Measurements from ENCODE around the gene JAK3.
A peak's percentile ranks its signal among the peaks of the same experiment; 100 is the strongest.

Gene JAK3

DNA sequence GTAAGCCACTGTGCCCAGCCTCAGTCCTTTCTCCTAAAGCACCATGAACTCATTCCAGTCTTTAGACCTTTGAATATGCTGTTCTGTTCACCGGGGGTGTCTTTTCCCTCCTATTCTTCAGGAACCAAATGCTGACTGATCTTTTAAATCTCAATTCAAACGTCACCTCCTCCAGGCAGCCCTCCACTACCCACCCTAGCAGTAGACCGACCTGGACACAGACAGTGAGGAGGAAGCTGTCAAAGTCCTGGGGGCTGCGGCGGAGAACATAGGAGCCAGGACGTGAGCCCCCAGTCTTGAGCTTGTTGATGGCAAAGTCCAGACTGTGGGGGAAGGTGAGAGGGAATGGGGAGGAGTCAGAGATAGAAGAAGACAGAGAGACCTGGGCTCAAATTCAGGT lies 7.8 kb downstream of the JAK3 start:
- no peak for DNase-seq (ENCODE audit: low spot score)

DNA sequence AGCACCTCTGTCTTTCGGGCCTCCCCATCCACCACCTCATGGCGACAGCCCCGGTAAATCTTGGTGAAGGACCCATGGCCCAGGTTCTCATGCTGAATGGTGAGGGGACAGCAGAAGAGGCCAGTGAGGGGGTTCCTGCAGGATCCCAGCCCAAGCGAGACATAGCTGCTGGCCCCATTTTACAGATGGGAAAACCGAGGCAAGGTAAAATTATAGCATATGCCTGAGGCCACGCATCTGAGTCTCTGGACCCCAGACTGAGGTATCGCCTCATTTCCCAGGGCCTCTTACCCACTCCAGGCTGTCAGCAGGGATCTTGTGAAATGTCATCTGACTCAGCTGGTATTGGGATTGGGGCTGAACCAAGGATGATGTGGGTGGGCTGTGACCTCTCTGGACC lies 9.8 kb downstream of the JAK3 start:
- no peak for DNase-seq (ENCODE audit: low spot score)

DNA sequence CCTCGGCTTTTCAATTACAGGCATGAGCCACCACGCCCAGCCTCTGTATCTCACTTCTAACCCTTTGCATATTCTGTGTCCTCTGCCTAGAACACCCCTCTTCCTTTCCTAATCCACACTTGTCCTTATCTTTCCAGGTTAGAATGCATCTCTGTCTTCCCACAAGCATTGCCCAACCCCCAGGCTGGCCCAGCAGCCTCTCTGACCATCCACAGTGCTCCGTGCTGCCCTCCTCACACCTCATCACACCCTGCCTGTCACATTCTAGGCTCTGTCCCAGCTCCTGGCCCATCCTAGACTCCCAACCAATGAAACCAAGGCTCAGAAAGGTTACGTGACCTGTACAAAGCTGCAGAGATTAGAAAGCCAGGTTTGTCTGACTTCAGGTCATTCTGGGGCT lies 11.3 kb downstream of the JAK3 start:
- DNase-seq (ENCODE audit: low spot score) = no peak

DNA sequence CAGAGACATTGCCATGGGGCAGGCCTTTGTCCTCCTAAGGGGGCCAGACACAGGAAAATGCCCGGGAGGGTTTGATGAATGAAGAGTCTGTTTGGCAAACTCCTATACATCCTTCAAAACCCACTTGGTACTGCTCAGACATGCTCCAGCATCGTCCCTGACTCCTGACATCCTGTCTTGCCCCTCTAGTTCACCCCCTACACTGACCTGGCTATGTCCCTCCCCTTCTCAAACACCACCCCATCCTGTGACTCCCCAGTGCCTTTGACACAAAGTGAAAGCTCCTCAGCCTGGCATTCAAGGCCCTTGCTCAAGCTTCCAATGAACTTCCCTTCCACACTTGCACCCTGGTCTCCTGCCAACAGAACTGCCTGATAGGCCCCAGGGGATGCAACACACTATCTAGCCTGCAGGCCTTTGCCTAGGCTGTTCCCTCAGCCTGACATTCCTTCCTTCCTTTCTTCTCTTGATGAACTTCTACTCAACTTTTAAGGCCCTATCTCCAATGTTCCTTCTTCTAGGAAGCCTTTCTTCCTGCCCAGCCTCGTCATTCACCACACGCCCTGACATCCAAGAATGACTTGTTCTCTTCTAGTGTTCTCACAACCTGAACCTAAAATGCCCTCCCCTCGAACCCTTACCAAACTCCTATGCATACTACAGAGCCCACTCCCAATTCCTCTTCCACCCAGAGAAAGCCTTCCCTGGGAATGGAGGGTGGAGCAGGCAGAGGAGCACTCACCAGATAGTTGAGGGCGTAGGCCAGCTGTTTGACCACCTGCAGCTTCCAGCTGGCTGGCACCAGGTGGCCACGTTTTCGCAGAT lies 12.4 kb downstream of the JAK3 start:
- DNase-seq (ENCODE audit: low spot score) = no peak

DNA sequence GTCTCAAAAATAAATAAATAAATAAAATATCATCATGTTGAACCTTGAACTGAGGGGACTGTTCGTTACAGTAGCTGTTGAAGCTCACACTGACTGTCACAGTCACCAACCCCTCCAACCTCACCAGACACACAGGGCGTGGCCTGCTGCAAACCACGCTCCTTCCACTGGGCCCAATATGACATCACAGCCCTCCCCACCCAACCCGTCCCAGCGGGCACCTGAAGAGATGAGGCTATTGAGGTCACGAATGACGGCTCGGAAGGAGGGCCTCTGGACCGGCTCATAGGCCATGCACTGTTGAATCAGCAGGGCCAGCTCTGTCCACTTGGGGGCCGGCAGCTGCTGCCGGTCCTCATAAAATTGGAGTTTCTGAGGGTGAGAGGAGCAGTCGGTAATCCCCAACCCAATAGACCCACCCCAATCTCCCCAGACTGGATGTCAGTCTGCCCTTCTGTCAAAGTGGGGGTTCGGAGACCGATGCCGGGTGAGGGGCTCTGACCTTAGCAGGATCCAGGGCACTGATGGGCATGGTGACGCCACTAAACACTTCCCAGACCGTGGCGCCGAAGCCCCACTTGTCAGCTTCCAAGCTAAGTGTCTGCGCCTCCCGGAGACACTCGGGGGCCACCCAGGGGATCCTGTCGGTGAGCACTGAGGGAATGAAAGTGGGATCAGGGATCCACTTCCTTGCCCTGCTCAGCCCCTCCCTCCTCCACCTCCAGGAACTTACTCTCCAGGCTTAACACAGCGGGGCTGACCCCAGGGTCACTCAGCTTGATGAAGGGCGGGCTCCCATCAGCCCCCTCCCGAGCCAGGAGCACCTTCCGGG lies 13.2 kb downstream of the JAK3 start:
- no peak for DNase-seq (ENCODE audit: low spot score)

DNA sequence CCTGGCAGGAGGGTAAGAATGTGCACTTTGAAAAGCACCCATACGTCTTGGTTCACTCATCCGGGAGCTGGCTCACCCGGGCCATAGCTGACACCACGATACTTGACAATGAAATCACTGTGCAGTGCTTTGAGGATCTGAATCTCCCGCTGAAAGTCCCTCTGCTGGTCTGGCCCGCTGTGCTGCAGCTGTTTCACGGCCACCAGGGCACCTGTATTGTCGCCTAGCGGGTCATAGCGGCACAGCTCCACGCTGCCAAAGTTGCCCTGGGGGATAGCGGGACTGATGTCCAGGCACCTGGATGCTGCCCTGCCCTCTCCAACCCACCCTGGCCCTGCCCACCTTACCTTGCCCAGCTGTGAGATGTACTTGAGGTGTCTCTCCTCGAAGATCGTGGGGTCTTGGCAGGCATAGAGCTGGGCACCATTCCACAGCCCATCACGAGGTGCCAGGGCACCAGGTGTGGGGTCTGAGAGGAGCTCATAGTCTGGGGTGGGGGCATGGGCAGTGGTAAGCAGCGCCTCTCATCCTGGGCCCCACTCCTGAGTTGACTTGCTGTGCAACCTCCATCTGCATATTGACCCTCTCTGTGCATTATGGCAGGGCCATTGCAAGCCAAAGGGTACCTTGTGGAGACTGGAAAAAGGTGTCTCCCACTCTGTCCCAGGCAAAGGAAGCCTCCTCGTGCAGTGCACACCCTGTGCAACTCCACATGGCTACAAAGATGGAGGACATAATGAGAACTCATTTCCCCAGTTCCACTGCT lies 15.2 kb downstream of the JAK3 start:
- no peak for DNase-seq (ENCODE audit: low spot score)

DNA sequence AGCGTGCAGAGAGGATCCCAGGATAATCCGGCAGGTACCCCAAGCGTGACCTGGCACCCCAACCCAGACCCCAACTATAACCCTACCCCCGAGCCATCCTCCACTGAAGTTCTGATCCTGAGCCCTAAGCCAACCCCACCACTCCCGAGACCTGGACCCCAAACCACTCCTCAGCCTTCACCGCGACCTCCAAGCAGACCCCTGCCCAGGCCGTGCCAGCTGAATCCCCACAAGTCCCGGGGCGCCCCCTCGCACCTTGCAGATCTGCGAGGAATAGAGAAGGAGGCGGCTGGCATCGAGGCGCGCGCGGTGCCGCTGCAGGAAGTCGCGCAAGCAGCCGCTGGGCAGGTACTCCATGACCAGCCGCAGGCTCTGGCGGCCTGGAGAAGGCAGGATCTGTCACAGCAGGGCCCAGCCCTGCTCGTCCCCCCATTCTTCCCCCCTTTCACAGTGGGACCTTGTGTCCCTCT lies 16.3 kb downstream of the JAK3 start:
- DNase-seq (ENCODE audit: low spot score) = no peak

DNA sequence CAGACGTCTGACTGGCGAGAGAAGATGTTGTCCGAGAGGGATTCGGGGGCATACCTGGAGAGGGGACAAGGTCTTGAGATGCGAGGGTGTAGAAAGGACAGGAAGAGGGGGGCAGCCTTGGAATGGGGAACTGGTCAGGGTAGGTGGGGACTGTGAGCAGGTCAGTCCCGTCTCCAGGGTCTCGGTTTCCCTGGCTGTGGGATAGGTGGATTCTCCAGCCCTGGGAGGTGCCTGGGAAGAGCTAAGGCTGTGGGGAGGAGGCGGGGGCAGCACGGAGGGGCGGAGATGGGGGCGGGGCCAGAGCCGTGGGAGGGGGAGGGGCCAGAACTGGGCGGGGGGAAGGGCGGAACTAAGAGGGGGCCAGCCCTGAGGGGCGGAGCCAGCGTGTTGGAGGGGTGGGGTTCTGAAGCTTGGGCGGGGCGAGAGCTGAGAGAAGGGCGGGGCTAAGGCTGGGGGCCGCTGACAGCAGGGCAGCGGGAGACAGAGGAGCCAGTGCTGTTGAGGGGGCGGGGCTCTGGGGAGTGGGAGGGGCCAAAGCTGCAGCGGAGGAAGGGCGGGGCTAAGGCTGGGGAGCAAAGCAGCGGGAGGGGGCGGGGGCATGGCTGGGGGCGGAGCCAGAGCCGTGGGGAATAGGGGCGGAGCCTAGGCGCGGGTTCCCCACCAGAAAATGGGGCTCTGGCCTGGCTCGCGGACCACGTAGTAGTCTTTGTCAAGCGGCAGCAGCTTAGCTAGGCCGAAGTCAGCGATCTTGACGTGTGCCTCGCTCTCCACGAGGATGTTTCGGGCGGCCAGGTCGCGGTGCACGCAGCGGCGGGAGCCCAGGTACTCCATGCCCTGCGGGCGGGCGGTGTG lies 17.0 kb downstream of the JAK3 start:
- peak; percentile 93 for DNase-seq (ENCODE audit: low spot score)

DNA sequence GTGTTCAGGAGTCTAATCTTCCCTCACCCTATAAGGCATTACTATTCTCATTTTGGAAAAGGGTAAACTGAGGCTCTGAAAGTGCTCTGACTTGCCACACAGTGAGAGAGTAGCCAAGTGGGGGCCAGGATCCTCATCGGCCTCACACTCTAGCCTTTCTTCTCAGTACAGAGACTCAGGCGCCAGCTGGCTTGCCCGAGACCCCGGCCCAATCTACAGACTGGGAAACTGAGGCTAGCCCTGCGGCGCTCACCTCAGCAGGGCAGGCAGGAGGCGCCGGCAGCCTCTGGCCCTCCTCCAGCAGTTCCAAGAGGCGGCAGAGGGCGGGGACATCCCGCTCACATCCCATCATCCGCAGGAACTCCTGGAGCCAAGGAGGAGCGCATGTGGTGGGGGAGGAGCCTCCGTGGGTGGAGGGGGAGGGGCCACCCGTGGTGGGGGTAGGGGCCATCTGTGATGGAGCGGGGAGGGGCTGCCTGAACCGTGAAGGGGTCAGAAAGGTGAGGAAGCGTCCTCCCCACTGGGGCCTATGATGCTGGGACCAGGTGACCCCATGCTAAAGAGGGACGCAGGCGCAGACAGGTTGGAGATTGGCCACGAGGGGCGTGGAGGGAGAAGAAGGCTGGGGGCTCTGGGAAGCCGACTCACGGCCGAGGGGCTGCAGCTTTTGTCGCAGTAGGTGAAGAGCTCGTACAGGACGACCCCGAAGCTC lies 17.8 kb downstream of the JAK3 start:
- peak; percentile 64 for DNase-seq (ENCODE audit: low spot score)

DNA sequence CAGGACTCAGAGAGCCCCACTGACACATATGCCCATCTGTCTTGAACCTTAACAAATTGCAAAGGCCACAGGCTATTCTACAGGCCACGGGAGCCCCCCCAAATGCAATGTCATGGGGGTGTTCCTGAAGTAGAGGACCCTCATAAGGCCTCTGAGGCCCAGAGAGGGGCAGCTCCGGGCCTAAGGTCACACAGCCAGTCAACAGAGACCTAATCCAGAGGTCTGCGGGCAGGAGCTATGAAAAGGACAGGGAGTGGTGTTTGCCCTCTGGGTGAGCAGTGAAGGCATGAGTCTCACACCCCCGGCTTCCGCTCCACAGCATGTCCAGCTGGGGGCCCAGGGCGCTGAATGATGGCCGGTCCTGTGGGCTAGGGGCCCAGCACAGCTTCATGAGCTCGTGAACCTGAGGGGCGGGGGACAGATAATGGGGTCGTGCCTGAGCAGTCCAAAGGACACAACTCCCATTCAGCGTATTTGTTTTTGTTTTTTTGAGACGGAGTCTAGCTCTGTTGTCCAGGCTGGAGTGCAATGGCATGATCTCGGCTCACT lies 21.2 kb downstream of the JAK3 start:
- DNase-seq (ENCODE audit: low spot score) = no peak

DNA sequence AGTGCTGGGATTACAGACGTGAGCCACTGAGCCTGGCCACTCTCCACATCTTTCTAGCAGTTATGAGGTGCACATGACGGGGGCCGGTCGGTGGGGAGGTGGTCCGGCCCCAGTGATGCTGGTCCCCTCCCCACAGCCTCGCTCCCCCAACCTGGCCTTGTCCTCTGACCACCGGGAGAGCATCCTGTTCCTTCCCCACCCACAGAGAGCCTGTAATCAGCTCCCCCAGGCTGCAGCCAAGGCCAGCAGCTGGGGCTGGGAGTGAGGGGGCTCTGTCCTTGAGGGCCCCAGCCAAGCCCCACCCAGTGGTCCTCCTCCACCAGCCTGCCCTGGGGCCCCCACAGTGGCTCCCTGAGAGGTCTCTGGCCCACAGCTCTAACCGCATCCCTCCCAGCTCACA lies 23.4 kb downstream of the JAK3 start:
- no peak for DNase-seq (ENCODE audit: low spot score)

DNA sequence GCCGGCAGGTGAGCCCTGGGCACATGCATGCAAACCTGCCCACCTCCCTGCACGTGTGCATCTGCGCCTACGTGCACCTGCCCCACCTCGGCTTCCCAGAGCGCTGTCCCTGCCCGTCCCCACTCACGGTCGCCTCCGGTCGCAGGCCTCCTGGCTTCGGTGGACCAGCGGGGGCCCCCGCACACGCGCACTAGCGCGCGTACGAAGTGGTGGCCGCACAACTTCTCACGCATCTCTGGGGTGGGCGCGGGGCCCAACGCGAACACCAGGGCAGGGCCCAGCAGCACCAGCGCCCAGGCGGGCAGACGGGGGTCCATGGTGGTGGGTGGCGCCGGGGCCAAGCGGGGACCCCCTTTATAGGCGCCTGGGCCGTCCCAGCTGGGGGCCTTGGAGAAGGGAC lies 26.6 kb downstream of the JAK3 start, which contains the start of gene INSL3:
Gene INSL3, minus strand, starts transcription at position 330 of the 400 bp plus-strand sequence. Its CDS starts 13 bp downstream, at position 317.
- DNase-seq (ENCODE audit: low spot score) = no peak

DNA sequence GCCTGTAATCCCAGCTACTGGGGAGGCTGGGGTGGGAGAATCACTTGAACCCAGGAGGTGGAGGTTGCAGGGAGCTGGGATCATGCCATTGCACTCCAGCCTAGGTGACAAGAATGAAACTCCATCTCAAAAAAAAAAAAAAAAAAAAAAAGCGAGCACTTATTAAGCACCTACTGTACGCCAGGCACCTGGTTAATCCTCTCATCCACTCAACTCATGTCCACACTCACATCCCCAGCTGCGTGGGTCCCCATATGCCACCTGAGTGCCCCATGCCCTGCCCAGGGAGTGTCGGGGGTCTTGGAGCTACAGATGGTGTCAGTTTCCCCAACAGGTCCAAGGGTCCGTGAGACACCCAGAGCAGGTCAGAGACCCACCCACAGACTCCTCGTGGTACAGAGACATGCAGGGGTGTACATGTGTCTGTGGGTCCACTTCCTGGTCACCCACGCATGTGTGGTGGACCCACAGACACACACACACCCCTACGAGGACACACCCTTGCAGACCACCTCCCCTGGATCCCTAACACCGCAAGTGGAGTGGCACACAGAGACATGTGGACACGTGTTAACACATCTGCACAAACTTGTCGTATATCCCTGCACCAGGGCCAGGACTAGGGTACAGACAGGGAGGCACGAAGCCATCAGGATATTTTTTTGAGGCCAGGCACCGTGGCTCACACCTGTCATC lies 30.0 kb downstream of the JAK3 start:
- no peak for DNase-seq (ENCODE audit: low spot score)

DNA sequence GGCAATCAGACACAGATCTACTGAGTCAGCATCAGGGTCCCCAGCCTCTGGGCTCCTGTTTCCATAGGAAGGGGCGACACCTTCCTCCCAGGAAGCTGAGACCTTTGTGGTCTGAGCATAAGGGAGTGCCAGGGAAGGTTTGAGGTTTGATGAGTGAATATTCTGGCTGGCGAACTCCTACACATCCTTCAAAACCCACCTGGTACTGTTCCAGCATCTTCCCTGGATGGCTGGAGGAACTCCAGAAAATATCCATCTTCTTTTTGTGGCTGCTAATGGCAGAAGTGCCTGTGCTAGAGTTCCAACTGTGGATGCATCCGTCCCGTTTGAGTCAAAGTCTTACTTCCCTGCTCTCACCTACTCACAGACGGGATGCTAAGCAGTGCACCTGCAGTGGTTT lies 35.7 kb downstream of the JAK3 start:
- DNase-seq (ENCODE audit: low spot score) = no peak

DNA sequence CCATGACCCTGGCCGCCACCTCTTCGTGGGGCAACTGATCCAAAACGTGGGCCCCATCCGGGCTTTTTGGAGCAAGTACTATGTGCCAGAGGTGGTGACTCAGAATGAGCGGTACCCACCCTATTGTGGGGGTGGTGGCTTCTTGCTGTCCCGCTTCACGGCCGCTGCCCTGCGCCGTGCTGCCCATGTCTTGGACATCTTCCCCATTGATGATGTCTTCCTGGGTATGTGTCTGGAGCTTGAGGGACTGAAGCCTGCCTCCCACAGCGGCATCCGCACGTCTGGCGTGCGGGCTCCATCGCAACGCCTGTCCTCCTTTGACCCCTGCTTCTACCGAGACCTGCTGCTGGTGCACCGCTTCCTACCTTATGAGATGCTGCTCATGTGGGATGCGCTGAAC lies 36.1 kb downstream of the JAK3 start:
- no peak for DNase-seq (ENCODE audit: low spot score)

DNA sequence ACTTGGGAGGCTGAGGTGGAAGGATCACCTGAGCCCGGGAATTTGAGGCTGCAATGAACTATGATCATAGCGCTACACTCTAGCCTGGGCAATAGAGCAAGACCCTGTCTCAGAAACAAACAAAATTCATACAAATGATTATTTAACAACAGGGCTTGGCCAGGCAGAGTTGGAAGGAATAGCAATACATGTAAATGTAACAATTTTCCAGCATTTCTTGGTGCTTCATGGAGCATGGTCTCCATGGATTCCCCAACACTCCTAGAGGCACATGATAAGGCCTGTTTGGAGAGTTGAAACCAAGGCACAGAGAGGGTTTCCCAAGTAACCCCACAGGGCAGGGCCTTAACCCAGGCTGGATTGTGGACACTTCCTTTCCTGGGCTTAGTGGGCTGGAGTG lies 36.7 kb downstream of the JAK3 start:
- no peak for DNase-seq (ENCODE audit: low spot score)

DNA sequence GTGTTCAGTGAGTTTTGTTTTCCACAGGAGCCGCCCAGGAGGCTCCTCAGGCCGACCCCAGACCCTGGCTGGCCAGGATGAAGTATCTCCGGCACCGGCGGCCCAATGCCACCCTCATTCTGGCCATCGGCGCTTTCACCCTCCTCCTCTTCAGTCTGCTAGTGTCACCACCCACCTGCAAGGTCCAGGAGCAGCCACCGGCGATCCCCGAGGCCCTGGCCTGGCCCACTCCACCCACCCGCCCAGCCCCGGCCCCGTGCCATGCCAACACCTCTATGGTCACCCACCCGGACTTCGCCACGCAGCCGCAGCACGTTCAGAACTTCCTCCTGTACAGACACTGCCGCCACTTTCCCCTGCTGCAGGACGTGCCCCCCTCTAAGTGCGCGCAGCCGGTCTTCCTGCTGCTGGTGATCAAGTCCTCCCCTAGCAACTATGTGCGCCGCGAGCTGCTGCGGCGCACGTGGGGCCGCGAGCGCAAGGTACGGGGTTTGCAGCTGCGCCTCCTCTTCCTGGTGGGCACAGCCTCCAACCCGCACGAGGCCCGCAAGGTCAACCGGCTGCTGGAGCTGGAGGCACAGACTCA lies 40.0 kb downstream of the JAK3 start:
- DNase-seq (ENCODE audit: low spot score) = no peak

DNA sequence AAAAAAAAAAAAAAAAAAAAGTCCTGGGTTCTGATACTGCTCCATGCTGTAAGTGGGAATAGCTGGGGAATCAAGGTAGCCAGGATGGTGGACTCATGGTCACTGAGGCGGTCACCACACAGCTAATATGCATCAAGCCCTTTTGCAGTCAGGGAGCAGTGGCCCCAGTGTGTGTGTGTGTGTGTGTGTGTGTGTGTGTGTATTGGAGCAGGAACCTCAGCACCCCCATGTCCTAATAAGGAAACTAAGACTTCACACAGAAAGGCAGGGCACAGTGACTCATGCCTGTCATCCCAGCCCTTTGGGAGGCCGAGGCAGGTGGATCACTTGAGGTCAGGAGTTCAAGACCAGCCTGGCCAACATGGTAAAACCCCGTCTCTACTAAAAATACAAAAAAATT lies 40.8 kb downstream of the JAK3 start:
- DNase-seq (ENCODE audit: low spot score) = no peak

DNA sequence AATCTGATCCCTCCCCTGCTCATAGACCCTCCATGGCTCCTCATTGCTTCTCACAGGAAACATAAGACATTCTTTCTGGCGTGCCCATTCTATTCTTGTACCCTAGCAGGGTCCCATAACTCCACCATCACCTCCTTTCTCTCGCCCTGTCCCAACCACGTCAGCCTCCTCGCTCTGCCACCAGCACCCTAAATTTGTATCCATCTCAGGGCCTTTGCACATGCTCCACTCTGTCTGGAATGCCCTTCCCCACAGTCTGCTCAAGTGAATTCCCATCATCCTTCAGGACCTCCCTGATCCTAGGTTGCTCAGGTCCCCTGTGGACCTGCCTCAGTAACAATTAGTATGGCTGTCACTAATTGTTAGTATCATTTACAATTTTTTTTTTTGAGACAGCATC lies 42.4 kb downstream of the JAK3 start:
- no peak for DNase-seq (ENCODE audit: low spot score)

Measured in AG08396 (cell line).